ENCODE measurements around the gene WASHC4.

- TF ChIP-seq, protein P1, sequence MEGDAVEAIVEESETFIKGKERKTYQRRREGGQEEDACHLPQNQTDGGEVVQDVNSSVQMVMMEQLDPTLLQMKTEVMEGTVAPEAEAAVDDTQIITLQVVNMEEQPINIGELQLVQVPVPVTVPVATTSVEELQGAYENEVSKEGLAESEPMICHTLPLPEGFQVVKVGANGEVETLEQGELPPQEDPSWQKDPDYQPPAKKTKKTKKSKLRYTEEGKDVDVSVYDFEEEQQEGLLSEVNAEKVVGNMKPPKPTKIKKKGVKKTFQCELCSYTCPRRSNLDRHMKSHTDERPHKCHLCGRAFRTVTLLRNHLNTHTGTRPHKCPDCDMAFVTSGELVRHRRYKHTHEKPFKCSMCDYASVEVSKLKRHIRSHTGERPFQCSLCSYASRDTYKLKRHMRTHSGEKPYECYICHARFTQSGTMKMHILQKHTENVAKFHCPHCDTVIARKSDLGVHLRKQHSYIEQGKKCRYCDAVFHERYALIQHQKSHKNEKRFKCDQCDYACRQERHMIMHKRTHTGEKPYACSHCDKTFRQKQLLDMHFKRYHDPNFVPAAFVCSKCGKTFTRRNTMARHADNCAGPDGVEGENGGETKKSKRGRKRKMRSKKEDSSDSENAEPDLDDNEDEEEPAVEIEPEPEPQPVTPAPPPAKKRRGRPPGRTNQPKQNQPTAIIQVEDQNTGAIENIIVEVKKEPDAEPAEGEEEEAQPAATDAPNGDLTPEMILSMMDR (conservative IDR thresholded peaks at IDR 0.05 in 1 of 2, IDR thresholded peaks at IDR 0.05 in 1 of 2; ENCODE audit: extremely low read depth in 1 of 2, insufficient read depth in 1 of 2, low read depth in 1 of 2, low read length in 2 of 2) = no peak
- no peak for TF ChIP-seq EZH2 (IDR thresholded peaks at IDR 0.05; ENCODE audit: borderline replicate concordance, low read length)
Observed at GRCh38 chr12:105090361-105090760, 17.2 kb upstream of the WASHC4 start.
